Hair follicular keratinocyte (primary cell): ENCODE data around the gene PACSIN1. TPM values are rescaled to one million over a fixed set of nuclear protein-coding genes. Genes with fewer than 3 reads are reported as not detected.

Experiments
- total RNA-seq: library from RNA; depleted of rRNA; stranded (reverse); fragments of >200 nt; gene quantifications from 2 replicates; pipeline ENCODE4 v1.2.3, GENCODE V29; 2015

The PACSIN1 gene, protein sequence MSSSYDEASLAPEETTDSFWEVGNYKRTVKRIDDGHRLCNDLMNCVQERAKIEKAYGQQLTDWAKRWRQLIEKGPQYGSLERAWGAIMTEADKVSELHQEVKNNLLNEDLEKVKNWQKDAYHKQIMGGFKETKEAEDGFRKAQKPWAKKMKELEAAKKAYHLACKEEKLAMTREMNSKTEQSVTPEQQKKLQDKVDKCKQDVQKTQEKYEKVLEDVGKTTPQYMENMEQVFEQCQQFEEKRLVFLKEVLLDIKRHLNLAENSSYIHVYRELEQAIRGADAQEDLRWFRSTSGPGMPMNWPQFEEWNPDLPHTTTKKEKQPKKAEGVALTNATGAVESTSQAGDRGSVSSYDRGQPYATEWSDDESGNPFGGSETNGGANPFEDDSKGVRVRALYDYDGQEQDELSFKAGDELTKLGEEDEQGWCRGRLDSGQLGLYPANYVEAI
- total RNA-seq: not detected in 2 replicates

DNA sequence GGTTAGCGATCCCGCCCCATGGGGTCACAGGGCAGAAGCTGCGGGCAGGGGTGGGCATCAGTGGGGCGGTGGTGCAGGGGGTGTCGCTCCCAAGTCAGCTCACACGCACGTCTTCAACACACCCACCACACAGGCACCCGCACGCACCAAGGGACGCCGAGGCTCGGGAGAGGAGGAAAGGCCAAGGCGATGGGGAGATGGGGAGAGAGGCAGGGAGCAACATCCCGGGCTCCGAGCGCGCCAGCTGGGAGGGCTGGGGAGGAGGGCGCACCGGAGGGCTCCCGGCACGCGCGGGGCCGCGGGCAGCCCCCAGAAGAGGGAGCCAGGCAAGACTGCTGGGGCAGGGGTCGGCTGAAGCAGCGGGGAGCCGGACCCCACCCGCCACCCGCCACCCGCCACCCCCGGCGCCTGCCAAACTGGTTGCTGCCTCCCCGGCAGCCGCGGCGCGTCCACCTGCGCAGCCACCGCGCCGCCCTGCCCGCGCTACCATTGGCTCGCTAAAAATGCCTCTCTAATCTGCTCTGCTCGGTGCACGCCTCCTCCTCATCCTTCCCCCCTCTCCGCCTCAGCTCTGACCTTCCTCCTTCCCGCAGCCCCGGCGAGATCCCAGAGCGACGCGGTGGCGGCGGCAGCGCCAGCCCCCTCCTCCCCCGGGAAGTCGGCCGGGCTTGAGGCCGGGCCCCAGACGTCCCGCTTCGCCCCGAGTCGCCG is at the start of gene PACSIN1:
PACSIN1 (plus strand) TSS at position 546 of the 711 bp plus-strand sequence. CDS start 60,230 bp downstream, outside the sequence.

DNA sequence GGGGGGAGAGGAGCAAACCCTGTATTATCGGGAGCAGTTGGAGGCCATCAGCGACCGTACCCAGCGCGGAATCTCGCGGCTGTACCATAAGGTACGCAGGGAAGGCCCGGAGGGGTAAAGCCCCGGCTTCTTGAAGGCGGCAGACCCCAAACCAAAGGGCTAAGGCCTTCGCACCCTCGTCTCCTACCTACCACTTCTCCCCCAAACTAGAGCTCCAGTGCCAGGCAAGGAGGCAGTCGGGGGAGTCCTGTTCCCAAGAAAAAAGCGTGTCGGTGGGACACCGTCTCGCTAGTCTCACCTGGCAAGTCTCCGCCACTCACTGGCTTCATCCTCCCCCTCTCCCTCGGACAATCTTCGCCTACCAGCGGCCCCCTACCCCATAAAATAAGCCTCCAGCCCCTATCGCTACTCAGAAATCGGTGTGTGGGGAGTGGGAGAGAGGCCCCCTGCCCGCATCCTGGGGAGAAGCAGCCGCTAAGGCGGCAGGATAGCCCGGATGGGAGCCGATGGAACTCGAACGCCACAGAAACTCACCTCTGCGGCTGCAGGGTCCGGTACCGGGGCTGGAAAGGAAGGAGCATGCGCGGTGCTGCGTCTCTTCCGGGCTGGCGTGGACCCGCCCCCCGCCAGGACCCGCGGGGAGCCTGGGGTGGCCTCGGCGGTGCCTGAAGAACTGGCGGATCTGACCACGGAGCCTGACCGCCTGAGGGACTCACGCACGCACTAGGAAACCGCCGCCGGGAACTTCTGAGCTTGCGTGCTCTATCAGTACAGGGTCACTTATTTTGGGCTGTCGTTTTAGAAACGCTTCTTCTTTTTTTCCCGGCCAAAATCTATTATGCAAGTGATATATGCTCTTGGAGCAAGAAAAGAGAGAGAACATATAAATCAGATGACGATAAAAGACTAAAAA is 40.1 kb upstream of the PACSIN1 start, which contains the start of gene RPS10:
RPS10 (minus strand) TSS at position 572 of the 913 bp plus-strand sequence. CDS start 848 bp downstream, outside the sequence.

DNA sequence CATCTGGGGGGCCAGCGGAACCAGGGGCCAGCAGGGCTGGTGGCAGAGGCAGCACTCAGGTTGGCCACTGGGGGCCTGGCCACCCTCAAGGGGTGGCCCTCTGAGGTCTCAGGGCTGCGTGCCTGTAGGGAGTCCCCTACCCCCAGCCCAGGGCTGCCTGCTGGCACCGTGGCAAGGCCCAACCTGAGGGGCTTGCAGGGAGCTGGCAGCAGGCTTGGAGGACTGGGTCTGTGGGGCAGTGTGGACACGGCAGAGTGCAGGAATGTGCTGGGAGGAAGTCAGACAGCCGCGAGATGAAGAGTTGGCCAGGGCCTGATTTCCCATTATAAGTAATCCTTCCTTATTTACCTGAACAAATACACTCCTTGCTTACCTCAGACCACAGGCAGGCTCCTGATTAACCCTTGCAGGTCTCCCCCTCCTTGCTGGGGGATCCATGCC is 90.2 kb downstream of the PACSIN1 start, which contains the start of gene SPDEF:
SPDEF (minus strand) TSS at position 299 of the 441 bp plus-strand sequence. CDS start 11,874 bp downstream, outside the sequence.

Other genes with a start within 250 kb of the PACSIN1 start
- 422 and 425 TPM in 2 replicates for gene HMGA1, start 229.2 kb upstream of the PACSIN1 start, total RNA-seq
- gene SMIM29, start 217.1 kb upstream of the PACSIN1 start, total RNA-seq: 61.2 and 84.2 TPM in 2 replicates
- gene NUDT3, start 73.4 kb upstream of the PACSIN1 start, total RNA-seq: 14.9 and 18.4 TPM in 2 replicates
- 5,001 and 5,521 TPM in 2 replicates for gene RPS10, start 40.0 kb upstream of the PACSIN1 start, total RNA-seq
- gene SPDEF, start 90.3 kb downstream of the PACSIN1 start, total RNA-seq: 0.08 and 0.11 TPM in 2 replicates
- gene ILRUN, start 230.7 kb downstream of the PACSIN1 start, total RNA-seq: 30.2 and 30.3 TPM in 2 replicates